Glomerular visceral epithelial cell (primary cell): ENCODE results near the gene PPA2.

Source experiments
- DNase-seq: peaks from one replicate; pipeline ENCODE4 v3.0.0-alpha.2; 2016; ENCODE audit errors: extremely low spot score

The PPA2 gene

GRCh38 chr4:105399532-105400161 lies 74.2 kb downstream of the PPA2 start:
- peak; percentile 68 for DNase-seq

- no peak for DNase-seq
These were observed 81.0 kb downstream of the PPA2 start for GRCh38 chr4:105392858-105393257.

- no peak for DNase-seq
These were observed 84.7 kb downstream of the PPA2 start for GRCh38 chr4:105389167-105389566.

- DNase-seq = no peak
These were observed 86.4 kb downstream of the PPA2 start for GRCh38 chr4:105387466-105387865.

- no peak for DNase-seq
These were observed 87.8 kb downstream of the PPA2 start for GRCh38 chr4:105386012-105386411.

- no peak for DNase-seq
These were observed 99.8 kb downstream of the PPA2 start for GRCh38 chr4:105374071-105374470.

- no peak for DNase-seq
These were observed 100.5 kb downstream of the PPA2 start for GRCh38 chr4:105373324-105373723.

- no peak for DNase-seq
These were observed 103.9 kb downstream of the PPA2 start for GRCh38 chr4:105369988-105370387.

- DNase-seq = no peak
These were observed 112.8 kb downstream of the PPA2 start for GRCh38 chr4:105361053-105361452.

- DNase-seq = no peak
These were observed 116.4 kb downstream of the PPA2 start for GRCh38 chr4:105357258-105357980.

- no peak for DNase-seq
These were observed 117.7 kb downstream of the PPA2 start for GRCh38 chr4:105356194-105356593.

- DNase-seq = peak; percentile 51
These were observed 121.0 kb downstream of the PPA2 start for GRCh38 chr4:105352826-105353225.

- DNase-seq = no peak
These were observed 122.0 kb downstream of the PPA2 start for GRCh38 chr4:105351861-105352260.

GRCh38 chr4:105350859-105351490 lies 122.9 kb downstream of the PPA2 start:
- DNase-seq = peak; percentile 57

- no peak for DNase-seq
These were observed 125.1 kb downstream of the PPA2 start for GRCh38 chr4:105348719-105349118.

- no peak for DNase-seq
These were observed 127.0 kb downstream of the PPA2 start for GRCh38 chr4:105346869-105347268.

- no peak for DNase-seq
These were observed 128.0 kb downstream of the PPA2 start for GRCh38 chr4:105345838-105346237.

GRCh38 chr4:105345358-105345757 lies 128.5 kb downstream of the PPA2 start:
- DNase-seq = no peak

- DNase-seq = no peak
These were observed 129.7 kb downstream of the PPA2 start for GRCh38 chr4:105344141-105344540.

- no peak for DNase-seq
These were observed 130.5 kb downstream of the PPA2 start for GRCh38 chr4:105343146-105343931.

- no peak for DNase-seq
These were observed 144.8 kb downstream of the PPA2 start for GRCh38 chr4:105329081-105329480.

GRCh38 chr4:105327956-105328355 lies 145.9 kb downstream of the PPA2 start:
- DNase-seq = no peak
